GM19397 (cell line): ENCODE measurements around the gene CHRNB4.

Experiments used
- ATAC-seq: cut with Tn5 transposase; IDR thresholded peaks from one replicate; pipeline ENCODE4 v1.9.1; 2021; ENCODE audit warnings: mild to moderate bottlenecking, moderate library complexity; ENCODE audit not compliant: unreplicated experiment

The CHRNB4 gene

DNA sequence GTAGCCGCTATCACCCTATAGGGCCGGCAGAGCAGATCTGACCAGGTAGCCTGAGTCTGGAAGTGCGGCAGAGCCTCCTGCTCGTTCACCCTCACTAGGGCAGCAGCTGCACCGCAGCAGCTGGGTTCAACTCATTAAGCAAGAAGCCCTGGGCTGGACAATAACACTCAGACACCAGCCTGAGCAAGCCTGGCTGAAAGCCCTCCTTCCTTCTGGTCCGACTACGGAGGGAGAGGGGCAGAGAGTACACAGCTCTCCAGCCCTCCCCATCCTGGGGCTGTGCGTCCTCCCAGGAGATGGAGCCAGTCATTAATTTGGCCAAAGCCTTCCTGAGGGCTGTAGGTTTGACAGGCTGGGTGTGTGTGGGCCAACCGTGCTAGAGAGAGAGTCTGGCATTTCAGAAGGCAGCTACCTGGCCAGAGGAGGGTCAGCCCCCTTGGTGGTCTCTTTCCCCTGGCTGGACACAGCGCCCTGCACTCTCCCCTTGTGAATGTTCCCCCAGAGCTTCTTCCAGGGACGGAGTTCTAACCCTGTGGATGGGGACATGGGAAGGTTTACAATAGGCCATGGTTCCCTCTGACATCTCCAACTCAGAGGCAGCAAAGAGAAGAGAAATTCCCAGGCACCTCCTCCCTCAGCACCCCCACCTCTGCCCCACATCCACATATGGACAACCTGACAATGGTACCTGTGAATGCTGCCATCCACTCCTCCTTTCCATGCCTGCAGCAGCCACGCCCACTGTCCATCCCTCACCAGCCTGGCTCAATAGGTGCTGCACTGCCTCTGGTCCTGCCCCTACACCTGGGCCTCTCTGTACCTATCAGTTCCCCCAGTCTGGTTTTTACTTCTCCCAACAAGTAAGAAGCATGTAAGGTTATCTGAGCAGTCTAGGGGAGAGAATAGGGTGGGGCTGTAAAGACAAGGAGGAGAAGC lies 6.5 kb downstream of the CHRNB4 start:
- no peak for ATAC-seq

DNA sequence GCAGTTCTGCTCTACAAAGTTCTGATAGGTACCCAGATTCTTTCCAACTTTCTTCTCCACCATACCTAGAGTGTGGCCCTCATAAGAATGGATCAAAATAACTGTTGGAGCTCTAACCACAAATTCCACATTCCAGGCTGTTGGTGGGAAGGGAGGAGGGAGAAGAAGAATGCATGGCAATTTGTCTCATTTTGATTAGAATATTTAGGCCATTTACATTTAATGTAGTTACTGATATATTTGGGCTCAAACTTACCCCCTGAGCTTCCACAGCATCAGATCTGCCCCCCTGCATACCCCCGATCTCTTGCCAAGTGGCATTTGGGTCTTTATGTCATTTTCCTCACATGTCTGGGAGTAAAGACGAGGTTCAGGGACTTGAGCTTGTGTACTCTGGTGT lies 7.7 kb downstream of the CHRNB4 start:
- no peak for ATAC-seq

DNA sequence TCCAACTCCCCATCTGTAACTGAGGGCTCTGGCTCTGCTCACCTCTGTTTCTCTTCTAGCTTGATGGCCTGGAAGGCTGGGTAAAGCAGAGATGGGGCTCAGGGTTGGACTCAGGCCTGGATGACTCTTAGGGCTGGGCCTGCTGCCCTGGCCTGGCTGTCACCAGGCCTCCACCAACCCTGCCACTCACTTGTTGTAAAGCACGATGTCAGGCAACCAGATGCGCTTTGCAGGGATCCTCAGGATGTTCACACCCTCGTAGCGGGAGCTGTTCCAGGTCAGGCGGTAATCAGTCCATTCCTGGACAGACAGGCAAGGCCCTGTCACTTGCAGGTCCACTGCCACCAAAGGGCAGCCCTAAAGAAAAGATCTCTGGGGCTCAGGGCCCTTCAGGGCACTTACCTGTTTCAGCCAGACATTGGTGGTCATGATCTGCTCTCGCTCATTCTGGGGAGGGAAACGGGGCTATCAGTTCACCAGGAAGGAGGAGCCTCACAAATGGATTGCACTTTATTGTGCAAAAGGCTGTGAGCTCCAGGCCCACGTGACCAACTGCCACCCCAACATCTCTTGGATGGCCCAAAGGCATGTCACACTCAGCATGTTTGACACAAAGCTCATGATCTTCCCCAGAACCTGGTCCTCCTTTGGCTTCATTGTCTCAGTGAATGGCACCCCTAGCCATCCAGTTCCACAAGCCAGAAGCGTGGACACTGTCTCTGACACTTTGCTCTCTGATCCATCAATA lies 9.9 kb downstream of the CHRNB4 start:
- ATAC-seq = no peak

DNA sequence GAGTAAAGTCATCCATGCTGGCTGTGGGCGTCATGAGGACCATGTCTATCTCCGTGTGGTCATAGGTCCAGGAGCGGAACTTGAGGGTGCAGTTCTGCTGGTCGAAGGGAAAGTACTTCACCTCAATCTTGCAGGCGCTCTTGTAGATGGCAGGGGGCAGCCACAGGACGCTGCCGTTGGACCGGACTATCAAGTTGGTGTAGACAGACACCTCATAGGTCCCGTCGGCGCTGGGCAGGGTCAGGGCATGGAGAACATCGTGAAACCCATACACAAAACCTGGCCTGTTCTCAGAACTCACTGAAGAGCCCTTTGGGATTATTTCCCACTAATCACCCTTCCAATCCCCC lies 11.3 kb downstream of the CHRNB4 start:
- no peak for ATAC-seq

DNA sequence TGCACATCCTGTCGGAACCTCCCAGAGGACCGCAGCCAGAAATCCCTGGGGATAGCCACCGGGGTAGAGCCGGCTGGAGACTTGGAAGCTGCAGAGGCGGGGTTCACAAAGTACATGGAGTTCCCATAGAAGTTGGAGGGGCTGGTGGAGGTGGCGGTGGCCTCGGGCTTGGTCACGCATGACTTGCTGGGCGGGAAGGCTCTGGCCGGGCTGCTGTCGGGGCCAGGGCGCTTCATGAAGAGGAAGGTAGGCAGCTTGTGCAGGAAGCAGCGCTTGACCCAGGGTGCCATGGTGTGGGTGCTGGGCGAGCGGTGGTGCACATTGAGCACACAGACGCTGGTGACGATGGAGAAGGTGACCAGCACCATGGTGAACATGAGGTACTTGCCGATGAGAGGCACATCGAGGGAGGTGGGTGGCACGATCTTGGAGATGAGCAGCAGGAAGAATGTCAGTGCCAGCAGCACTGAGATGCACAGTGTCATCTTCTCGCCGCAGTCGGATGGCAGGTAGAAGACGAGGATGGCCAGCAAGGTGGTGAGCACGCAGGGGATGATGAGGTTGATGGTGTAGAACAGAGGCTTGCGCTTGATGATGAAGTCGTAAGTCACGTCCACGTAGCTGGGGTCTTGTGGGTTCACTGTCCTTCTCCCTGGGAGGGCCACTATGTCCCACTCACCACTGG lies 11.8 kb downstream of the CHRNB4 start:
- no peak for ATAC-seq

DNA sequence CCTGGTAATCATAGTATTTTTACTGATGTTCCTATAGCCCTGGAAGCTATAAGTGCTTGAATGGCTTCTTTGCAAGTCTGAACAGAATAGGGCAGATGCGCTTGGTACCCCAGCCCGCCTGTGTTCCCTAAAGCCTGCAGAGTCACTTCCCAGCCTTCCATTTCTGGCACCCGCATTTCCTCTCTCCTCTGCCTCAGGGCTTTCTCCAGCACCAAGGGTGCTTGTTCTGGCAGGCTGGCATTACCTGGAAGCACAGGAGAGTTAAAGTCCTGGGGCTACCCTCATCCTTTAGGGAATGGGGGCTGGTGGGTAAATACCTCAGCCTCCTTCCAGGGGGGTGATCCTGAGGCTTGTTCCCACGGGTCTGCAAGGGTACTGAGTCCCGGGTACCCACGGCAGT lies 12.8 kb downstream of the CHRNB4 start:
- ATAC-seq = no peak

DNA sequence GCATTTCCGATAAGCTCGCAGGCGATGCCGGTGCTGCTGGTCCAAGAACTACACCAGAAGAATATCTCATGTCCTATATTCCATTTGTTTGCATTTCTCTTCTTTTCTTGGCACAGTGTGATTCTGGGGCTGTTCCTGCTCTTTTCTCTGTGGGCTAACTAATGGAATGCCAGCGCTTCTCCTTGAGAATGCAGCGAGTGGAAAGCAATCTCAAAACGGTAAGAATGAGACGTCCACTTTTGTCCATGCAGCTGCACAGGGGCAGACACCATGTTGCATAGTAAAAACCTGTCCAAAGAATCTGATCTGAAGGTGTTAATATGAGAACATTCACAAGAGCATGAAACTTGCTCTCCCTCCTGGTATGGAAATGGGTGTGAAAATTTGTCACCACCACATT lies 13.7 kb downstream of the CHRNB4 start:
- ATAC-seq = no peak

DNA sequence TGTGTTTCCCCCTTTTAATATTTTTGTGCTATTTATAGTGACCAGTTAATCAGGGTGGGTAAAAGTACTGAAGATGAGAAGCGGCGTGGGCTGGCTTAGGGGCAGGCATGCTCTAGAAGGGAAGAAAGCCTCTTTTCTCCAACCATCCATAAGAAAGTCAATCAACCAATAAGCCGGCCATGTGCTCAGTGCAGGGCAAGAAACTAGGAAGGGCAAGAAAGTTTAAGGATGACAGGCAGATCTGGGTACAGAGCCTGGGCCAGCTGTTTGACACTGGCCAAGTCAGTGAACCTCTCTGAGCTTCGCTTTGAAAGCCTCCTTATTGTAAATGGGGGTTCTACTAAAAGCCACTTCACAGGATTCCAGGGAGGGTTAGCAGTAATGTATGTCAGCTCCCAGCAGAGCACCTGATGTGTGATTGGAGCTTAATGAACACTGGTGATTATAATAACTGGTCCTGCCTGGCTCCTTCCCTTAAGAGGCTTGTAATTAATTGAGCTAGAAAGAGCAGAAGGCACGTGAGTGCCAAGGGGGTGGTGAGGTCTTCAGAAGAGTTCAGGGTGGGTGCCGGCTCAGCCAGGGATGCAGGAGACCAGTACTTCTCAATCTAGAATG lies 14.5 kb downstream of the CHRNB4 start:
- no peak for ATAC-seq

DNA sequence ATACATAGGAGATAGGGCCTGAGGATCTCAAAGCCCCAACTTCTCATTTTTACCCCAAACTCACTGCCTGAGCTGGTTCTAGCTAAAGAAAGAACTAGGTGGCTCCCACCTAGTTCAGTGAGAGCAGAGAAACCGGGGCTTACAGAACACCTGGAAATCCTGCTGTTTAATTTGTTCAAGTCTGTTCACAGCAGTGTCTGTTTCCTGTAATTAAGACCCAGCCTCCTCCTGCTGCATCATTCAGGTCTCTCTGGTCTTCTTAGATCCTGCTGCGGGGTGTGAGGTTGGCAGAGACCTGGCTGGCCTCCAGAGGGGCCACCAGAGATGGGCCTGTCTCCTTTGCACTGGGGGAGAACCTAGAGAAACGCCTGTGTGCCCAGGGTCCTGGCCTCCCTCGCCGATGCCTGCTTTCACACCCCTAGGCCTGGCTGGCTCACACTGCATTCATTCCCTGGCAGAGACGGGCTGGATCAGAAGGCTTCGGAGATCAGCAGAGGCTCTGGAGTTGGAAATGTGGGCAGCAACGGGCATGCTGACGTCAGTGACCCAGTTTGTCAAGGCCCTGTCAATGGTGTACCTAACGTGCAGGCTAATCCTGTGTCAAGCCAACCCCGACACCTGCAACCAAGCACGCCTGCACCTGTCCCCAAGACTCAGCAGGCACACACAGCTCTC lies 15.3 kb downstream of the CHRNB4 start:
- no peak for ATAC-seq

DNA sequence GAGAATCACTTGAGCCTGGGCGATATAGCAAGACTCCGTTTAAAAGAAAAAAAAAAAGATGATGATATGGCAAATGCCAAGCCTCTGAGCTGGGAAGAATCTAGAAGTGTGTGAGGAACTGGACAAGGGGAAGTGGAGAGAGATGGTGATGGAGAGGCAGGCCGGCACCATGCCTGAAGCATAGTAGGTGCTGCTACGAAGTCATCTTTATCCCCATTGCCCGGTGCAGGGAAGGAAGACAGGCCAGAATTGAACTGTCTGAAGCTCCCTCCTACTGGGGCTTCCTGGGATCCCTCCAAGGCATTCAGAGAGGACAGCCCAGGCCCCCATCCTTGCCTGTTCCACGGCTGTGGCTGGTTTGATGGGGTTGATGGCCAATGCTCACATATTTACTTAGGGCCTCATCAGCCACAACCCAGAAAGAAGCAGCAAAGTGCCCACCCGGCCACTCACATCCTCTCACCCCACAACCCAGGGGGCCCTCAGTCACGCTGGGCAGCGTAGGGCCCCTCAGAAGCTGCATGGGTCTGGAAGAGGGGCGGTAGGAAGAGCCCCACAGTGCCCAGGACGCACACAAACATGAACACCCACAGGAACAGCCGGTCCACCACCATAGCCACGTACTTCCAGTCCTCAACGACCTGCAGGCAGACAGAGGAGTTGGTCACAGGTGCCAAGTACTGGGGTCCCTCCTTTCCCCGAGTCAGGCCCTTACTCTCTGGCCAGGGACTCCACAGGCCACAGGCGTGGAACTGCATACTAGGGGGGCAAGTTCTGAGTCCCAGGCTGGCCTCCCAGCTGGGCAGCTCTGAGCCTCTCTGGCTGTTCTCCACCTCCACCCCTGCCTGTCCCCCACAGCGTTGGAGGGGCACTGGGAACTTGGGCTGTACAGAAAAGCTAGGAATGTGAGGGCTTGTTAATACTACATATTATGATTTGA lies 16.1 kb downstream of the CHRNB4 start:
- no peak for ATAC-seq

DNA sequence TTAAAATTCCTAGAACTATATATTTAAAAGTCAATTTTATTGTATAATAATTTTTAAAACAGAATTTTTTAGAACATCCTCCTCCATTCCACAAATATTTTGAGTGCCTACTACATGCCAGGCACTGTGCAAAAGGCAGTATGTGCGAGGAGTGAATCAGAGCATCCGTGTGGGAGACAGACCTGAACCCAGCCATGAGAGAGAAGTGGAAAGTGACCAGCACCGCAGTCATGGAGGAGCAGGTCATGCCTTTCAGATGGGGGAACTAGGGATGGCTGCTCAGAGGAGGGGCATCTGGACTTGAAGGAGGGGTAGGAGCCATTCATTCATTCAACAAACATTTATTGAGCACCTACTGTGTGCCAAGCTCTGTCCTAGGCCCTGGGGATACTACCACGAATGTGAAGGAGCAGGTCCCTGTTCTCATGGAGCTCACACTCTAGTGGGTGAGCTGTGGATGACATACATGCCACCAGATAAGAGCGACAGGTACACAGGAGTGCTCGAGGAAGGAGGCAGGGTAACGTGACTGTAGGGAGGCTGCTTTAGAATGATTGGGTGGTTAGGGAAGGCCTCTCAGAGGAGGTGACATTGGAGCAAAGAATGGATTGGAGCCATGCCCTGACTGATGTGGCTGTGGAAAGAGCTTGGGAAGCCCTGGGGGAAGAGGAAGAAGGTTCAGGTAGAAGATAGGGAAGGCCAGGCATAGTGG lies 17.1 kb downstream of the CHRNB4 start:
- no peak for ATAC-seq

DNA sequence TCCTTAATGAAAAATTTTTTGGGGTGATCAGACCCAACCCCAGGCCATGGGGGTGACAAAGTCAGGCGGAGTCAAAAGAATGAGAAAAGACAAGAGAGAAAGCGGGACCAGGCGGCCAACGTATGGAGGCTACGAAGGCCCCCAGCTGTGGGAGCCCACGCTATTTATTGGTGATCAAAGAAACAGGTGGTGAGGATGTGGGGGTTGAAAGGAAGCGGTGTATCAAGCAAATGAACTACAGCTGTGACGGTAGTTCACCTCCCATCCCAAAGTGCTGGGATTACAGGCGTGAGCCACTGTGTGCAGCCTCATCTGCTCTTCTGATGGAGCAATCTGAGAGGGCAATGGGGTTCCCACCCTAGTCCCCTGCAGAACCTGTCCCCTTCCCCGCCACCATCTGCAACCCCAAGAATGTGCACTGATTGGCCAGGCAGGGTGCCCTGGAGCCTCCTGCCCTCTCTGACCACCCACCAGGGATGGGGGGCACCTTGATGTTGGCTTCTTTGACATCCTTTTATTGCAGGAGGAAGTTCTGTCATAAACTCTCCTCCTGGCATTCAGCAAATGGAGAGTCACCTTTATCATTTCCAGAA lies 19.1 kb downstream of the CHRNB4 start:
- no peak for ATAC-seq

DNA sequence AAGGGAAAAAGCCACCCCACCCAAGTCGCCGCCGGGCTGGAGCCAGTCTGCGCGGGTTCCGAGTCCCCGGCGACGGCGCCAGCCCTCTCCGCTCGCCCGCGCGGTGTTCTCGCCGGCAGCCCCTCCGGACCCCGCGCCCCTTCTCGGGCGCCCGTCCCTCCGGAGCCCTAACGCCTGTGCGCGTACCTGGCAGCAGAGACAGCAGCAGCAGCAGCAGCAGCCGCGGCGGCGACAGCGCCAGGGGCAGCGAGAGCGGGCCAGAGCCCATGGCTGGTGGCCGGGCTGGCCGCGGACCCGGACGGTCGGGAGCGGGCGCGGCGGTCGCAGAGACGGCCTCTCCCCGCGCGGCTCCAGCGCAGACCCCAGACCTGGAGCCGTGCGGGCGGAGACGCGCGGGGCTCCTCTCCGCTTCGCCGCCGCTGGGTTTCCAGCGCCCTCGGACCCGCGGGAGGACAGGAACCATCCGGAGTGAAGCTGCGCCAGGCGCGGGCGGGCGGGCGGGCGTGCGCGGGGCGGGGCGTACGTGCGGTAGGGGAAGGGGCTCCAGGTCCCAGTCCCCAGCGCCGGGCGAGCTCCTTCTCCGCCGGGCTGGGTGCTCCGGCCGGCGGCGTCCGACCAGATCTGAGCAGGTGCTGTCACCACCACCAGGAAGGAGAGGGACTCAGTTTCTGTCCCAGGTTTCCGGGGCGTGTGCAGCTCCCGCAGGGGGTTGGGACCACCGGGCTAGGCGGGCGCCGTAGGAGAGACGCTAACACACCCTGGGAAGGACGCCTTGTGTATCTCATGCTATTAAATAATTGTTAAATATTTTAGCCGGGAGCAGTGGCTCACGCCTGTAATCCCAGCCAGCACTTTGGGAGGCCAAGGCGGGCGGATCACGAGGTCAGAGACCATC lies 20.2 kb downstream of the CHRNB4 start, which contains the start of gene CHRNA3:
Gene CHRNA3, minus strand, starts transcription at position 470 of the 895 bp plus-strand sequence. Its CDS starts 202 bp downstream, at position 268.
- ATAC-seq = no peak

DNA sequence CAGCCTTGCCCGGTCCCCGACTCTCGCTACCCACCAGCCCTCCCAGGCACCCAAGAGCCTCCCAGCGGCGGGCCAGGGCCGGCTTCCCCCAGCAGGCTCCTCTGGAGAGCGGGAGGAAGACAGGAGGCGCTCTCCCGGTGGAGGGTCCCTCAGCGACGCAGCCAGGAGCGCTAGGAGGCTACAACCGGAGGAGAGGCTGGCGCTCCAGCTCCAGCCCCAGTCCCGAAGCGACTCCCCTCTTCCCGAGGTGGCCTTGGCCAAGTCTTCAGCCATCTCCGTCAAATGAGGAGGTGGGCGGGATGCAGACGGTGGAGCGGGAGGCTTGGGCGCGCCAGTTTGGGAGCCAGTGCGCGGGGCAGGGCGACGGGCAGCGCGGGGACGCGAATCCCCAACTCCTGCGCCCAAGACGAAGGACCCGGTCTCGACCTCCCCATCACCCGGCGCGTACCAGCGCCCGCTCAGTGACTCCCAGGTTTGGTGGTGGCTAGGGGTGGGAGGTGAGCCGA lies 20.9 kb downstream of the CHRNB4 start:
- no peak for ATAC-seq

DNA sequence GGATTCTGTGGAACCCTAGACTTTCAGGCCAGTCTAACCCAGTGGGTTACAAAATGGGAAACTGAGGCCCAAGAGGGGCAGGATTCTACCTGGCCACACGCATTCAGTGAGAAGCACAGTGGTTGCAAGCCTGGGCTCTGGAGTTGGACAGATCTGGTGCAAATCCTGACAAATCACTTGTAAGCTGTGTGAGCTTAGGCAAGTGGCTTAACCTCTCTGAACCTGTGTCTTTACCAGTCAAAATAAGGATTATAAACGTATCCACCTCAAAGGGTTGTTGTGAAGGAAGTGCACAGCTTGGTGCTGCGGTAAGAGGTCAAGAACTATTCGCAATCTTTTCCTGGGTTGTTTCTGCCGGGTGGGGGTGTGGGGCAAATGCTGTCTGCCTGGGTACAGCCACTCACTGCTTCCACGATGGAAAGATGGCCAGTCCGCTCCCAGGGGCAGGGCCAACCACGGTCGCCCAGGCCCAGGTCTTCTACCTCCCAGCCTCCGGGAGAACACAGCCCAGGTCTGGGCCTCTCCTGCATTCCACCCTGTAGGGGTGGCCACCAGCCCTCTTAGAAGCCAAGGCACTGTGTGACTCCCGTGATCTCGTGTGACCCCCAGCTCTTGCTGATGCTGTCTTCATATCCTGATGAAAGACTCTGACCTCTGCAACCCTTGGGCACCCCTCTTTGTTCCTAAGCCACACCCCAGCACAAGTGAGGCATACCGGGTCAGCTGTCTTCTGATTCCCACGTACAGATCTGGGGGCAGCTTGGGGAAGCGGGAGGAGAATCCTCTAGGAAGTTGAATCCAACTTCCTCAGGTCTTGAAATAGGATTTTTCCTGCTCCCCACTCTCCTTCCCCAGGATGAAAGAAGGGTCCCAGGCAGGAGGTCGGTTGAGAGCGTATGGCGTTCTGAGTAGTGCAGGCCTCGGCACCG lies 21.7 kb downstream of the CHRNB4 start:
- ATAC-seq = no peak

DNA sequence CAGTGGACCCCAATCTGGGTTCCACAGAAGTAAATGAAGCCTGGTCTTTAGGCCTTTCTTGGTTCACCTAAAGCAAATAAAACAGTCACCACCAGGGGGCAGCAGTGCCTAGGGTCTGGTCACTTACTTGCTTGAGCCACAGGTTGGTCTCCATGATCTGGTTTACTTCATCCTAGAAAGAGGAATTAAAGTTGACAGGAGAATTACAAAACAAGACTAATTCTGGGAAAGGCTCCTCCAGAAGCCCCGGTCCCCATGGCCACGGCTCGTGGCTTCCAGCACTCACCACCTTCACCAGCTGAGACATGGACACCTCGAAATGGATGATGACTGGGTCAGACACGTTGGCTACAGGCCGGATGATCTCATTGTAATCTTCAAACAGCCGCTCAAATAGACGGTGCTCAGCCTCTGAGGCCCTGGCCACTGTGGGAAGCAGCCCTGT lies 22.5 kb downstream of the CHRNB4 start:
- ATAC-seq = no peak
